HepG2 (cell line): ENCODE results near the gene WBP1. TPM values are rescaled to one million over a fixed set of nuclear protein-coding genes. Genes with fewer than 3 reads are reported as not detected.

ENCODE experiments used
- AHR ChIP-seq: IDR thresholded peaks from 2 replicates; pipeline ENCODE4 v1.6.1; 2018; ENCODE audit warnings: missing genetic modification reagents, missing compliant biosample characterization
- ATF3 ChIP-seq: sonication (generic); formaldehyde crosslinking; IDR thresholded peaks from 2 replicates; pipeline ENCODE4 v1.4.0; 2020; ENCODE audit warnings: missing genetic modification reagents
- CENPT ChIP-seq: sonication (generic); formaldehyde crosslinking; IDR thresholded peaks from 2 replicates; pipeline ENCODE4 v1.8.0; 2022; ENCODE audit warnings: low read depth, mild to moderate bottlenecking, moderate library complexity, missing genetic modification reagents
- EED ChIP-seq: sonication (generic); formaldehyde crosslinking; IDR thresholded peaks from 2 replicates; pipeline ENCODE4 v1.5.0; 2020; ENCODE audit warnings: mild to moderate bottlenecking, missing genetic modification reagents
- HOXA5 ChIP-seq: sonication (generic); formaldehyde crosslinking; IDR thresholded peaks from 2 replicates; pipeline ENCODE4 v1.4.0; 2020; ENCODE audit warnings: missing genetic modification reagents
- IRF2 ChIP-seq: IDR thresholded peaks from 2 replicates; pipeline ENCODE4 v1.6.1; 2018; ENCODE audit warnings: missing genetic modification reagents, missing compliant biosample characterization
- MTA1 ChIP-seq: sonication (generic); formaldehyde crosslinking; IDR thresholded peaks from 2 replicates; pipeline ENCODE4 v1.4.0; 2020; ENCODE audit warnings: missing genetic modification reagents, mild to moderate bottlenecking, borderline replicate concordance
- NFE2L1 ChIP-seq: sonication (generic); formaldehyde crosslinking; IDR thresholded peaks from 2 replicates; pipeline ENCODE4 v1.4.0; 2020; ENCODE audit warnings: missing genetic modification reagents, mild to moderate bottlenecking, borderline replicate concordance
- NFYB ChIP-seq: sonication (generic); formaldehyde crosslinking; IDR thresholded peaks from 2 replicates; pipeline ENCODE4 v1.4.0; 2020; ENCODE audit warnings: missing genetic modification reagents
- PRDM10 ChIP-seq: sonication (generic); formaldehyde crosslinking; IDR thresholded peaks from 2 replicates; pipeline ENCODE4 v1.4.0; 2020; ENCODE audit warnings: low read depth, missing genetic modification reagents
- RFXANK ChIP-seq: IDR thresholded peaks from 2 replicates; pipeline ENCODE4 v1.6.1; 2016
- SALL2 ChIP-seq: sonication (generic); formaldehyde crosslinking; IDR thresholded peaks from 2 replicates; pipeline ENCODE4 v1.8.1; 2023; ENCODE audit warnings: mild to moderate bottlenecking, missing genetic modification reagents, inconsistent platforms
- STAG1 ChIP-seq: sonication (generic); formaldehyde crosslinking; IDR thresholded peaks from 2 replicates; pipeline ENCODE4 v1.4.0; 2020; ENCODE audit warnings: missing genetic modification reagents
- TGIF2 ChIP-seq: IDR thresholded peaks from 2 replicates; pipeline ENCODE4 v1.6.1; 2016; ENCODE audit warnings: control low read depth, missing compliant biosample characterization
- ZFAT ChIP-seq: sonication (generic); formaldehyde crosslinking; conservative IDR thresholded peaks from 2 replicates; pipeline ENCODE4 v1.8.1; 2023; ENCODE audit warnings: missing genetic modification reagents, inconsistent platforms
- ZNF230 ChIP-seq: sonication (generic); formaldehyde crosslinking; IDR thresholded peaks from 2 replicates; pipeline ENCODE4 v1.4.0; 2020; ENCODE audit warnings: mild to moderate bottlenecking, missing genetic modification reagents
- ZNF260 ChIP-seq: sonication (generic); formaldehyde crosslinking; IDR thresholded peaks from 2 replicates; pipeline ENCODE4 v1.4.0; 2020; ENCODE audit warnings: missing genetic modification reagents, low read depth, mild to moderate bottlenecking, borderline replicate concordance
- ZNF335 ChIP-seq: sonication (generic); formaldehyde crosslinking; IDR thresholded peaks from 2 replicates; pipeline ENCODE4 v1.4.0; 2020; ENCODE audit warnings: missing genetic modification reagents
- ZNF383 ChIP-seq: sonication (generic); formaldehyde crosslinking; IDR thresholded peaks from 2 replicates; pipeline ENCODE4 v1.4.0; 2020; ENCODE audit warnings: missing genetic modification reagents, mild to moderate bottlenecking, borderline replicate concordance
- ZNF557 ChIP-seq: sonication (generic); formaldehyde crosslinking; IDR thresholded peaks from 2 replicates; pipeline ENCODE4 v1.4.0; 2020; ENCODE audit warnings: missing genetic modification reagents
- ZNF674 ChIP-seq: sonication (generic); formaldehyde crosslinking; IDR thresholded peaks from 2 replicates; pipeline ENCODE4 v1.5.0; 2020; ENCODE audit warnings: low read depth, mild to moderate bottlenecking, missing genetic modification reagents
- ZNF703 ChIP-seq: sonication (generic); formaldehyde crosslinking; IDR thresholded peaks from 2 replicates; pipeline ENCODE4 v1.5.1; 2020; ENCODE audit warnings: missing genetic modification reagents, mild to moderate bottlenecking, moderate library complexity, borderline replicate concordance
- ZSCAN9 ChIP-seq: IDR thresholded peaks from 2 replicates; pipeline ENCODE4 v1.6.1; 2016; ENCODE audit warnings: borderline replicate concordance
- polyA plus RNA-seq, 8 experiments: library from polyadenylated mRNA; depleted of rRNA in 3 of 8; stranded (reverse) in 7 of 8; unstranded in 1 of 8; fragments of >200 nt; fragmentation: Illumina TruSeq in 4 of 8; extraction: Trizol in 4 of 8; gene quantifications; 2 replicates each; pipeline versions ENCODE4 v1.2.1 to v1.2.3, GENCODE V29; 2011 to 2016; ENCODE audit warnings: low read depth in 4 of 8, missing spikeins in 1 of 8, mixed read lengths in 1 of 8; ENCODE audit not compliant: insufficient read depth in 1 of 8
- total RNA-seq, 5 experiments: library from RNA; depleted of rRNA; stranded (reverse); fragments of >200 nt; fragmentation: Illumina TruSeq; extraction: Trizol; gene quantifications; 2 replicates each; pipeline ENCODE4 v1.2.3, GENCODE V29; 2016; ENCODE audit warnings: low read depth in 1 of 5
- TF ChIP-seq, protein P1 (sequence below), 2 experiments: IDR thresholded peaks; 2 replicates each; pipeline ENCODE4 v1.6.1; 2011 to 2012; ENCODE audit warnings: low read length in 2 of 2, borderline replicate concordance in 1 of 2, low read depth in 1 of 2, mild to moderate bottlenecking in 1 of 2, moderate library complexity in 1 of 2

The WBP1 gene
- total and polyA plus RNA-seq, 2 of the 13 experiments (the other 11 are each of a cell fraction or from before 2014, with no cell fraction given) = 38.8 to 85.7 TPM

- no peak for TF ChIP-seq ZNF260
- TF ChIP-seq NFYB (CRISPR knock-in tag) = no peak; the same call in 1 of the 2 replicates
- TF ChIP-seq ZNF557 (CRISPR knock-in tag) = peak; percentile 83; the same call in 1 of the 2 replicates
- no peak; the same call in 1 of the 2 replicates for TF ChIP-seq MTA1 (CRISPR knock-in tag)
- TF ChIP-seq PRDM10 (CRISPR knock-in tag) = no peak
- no peak for TF ChIP-seq ZNF674 (CRISPR knock-in tag)
- no peak for TF ChIP-seq HOXA5
- no peak for TF ChIP-seq ZNF703 (CRISPR knock-in tag)
- TF ChIP-seq RFXANK (CRISPR knock-in tag) = no peak
- no peak for TF ChIP-seq ATF3
- TF ChIP-seq ZFAT (CRISPR knock-in tag) = no peak
- no peak for TF ChIP-seq ZNF383
- TF ChIP-seq ZNF335 (CRISPR knock-in tag) = peak; percentile 74; the same call in 1 of the 2 replicates
- no peak for TF ChIP-seq IRF2 (CRISPR knock-in tag)
- TF ChIP-seq ZSCAN9 (CRISPR knock-in tag) = no peak; the same call in 1 of the 2 replicates
- TF ChIP-seq ZNF230 (CRISPR knock-in tag) = 0 out of 2 replicates have a peak, but pooled peaks have one; percentile 56
- no peak for TF ChIP-seq STAG1 (CRISPR knock-in tag)
- TF ChIP-seq SALL2 = no peak; the same call in 1 of the 2 replicates
- TF ChIP-seq AHR (CRISPR knock-in tag) = no peak
- peak; percentile 81; the same call in 1 of the 2 replicates for TF ChIP-seq EED (CRISPR knock-in tag)
- no peak for TF ChIP-seq NFE2L1 (CRISPR knock-in tag)
- TF ChIP-seq TGIF2 = 0 out of 2 replicates have a peak, but pooled peaks have one; percentile 38
- TF ChIP-seq CENPT (CRISPR knock-in tag) = peak; percentile 43; the same call in 1 of the 2 replicates
- TF ChIP-seq, protein P1, sequence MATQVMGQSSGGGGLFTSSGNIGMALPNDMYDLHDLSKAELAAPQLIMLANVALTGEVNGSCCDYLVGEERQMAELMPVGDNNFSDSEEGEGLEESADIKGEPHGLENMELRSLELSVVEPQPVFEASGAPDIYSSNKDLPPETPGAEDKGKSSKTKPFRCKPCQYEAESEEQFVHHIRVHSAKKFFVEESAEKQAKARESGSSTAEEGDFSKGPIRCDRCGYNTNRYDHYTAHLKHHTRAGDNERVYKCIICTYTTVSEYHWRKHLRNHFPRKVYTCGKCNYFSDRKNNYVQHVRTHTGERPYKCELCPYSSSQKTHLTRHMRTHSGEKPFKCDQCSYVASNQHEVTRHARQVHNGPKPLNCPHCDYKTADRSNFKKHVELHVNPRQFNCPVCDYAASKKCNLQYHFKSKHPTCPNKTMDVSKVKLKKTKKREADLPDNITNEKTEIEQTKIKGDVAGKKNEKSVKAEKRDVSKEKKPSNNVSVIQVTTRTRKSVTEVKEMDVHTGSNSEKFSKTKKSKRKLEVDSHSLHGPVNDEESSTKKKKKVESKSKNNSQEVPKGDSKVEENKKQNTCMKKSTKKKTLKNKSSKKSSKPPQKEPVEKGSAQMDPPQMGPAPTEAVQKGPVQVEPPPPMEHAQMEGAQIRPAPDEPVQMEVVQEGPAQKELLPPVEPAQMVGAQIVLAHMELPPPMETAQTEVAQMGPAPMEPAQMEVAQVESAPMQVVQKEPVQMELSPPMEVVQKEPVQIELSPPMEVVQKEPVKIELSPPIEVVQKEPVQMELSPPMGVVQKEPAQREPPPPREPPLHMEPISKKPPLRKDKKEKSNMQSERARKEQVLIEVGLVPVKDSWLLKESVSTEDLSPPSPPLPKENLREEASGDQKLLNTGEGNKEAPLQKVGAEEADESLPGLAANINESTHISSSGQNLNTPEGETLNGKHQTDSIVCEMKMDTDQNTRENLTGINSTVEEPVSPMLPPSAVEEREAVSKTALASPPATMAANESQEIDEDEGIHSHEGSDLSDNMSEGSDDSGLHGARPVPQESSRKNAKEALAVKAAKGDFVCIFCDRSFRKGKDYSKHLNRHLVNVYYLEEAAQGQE (IDR thresholded peaks at IDR 0.05; ENCODE audit: borderline replicate concordance in 1 of 2, low read depth in 1 of 2, low read length in 2 of 2) = no peak; a peak in 1 of 4 replicates
These were observed 36.9 kb upstream of the WBP1 start, which contains the start of the genes C2orf81 and WDR54 (continued) for GRCh38 chr2:74421221-74421870.
